ENCODE measurements around the gene FRS3. TPM values are rescaled to one million over a fixed set of nuclear protein-coding genes. Genes with fewer than 3 reads are reported as not detected.

The FRS3 gene
- total and polyA plus RNA-seq, 2 of the 13 experiments (the other 11 are each of a cell fraction or from before 2014, with no cell fraction given), result 3.0 to 7.4 TPM

GRCh38 chr6:41786451-41787218 lies 6.9 kb upstream of the FRS3 start (continued):
- TF ChIP-seq HNRNPK (IDR thresholded peaks at IDR 0.05; ENCODE audit: low read depth, low read length, poor library complexity, severe bottlenecking), result peak; percentile 84
- TF ChIP-seq MLX (CRISPR knock-in tag; IDR thresholded peaks at IDR 0.05), result no peak
- TF ChIP-seq ZNF816 (CRISPR knock-in tag; IDR thresholded peaks at IDR 0.05; ENCODE audit: borderline replicate concordance), result no peak; the same call in 1 of the 2 replicates
- peak; percentile 58; the same call in 1 of the 2 replicates for TF ChIP-seq ZBTB38 (CRISPR knock-in tag; IDR thresholded peaks at IDR 0.05)
- TF ChIP-seq ZSCAN29 (CRISPR knock-in tag; conservative IDR thresholded peaks at IDR 0.05), result peak; percentile 84; the same call in 1 of the 2 replicates
- peak; percentile 62 for TF ChIP-seq POLR2AphosphoS5 (IDR thresholded peaks at IDR 0.05; ENCODE audit: low read depth, low read length)
- TF ChIP-seq SIX4 (CRISPR knock-in tag; IDR thresholded peaks at IDR 0.05), result no peak
- TF ChIP-seq RAD21 (CRISPR knock-in tag; IDR thresholded peaks at IDR 0.05), result peak; percentile 97
- 0 out of 2 replicates have a peak, but pooled peaks have one; percentile 30 for TF ChIP-seq DMTF1 (CRISPR knock-in tag; IDR thresholded peaks at IDR 0.05)
- peak; percentile 69; the same call in 1 of the 2 replicates for TF ChIP-seq REPIN1 (CRISPR knock-in tag; IDR thresholded peaks at IDR 0.05; ENCODE audit: borderline replicate concordance, low read depth)
- no peak for TF ChIP-seq ZNF713 (CRISPR knock-in tag; IDR thresholded peaks at IDR 0.05)
- no peak for TF ChIP-seq NCOA1 (CRISPR knock-in tag; IDR thresholded peaks at IDR 0.05)
- TF ChIP-seq THYN1 (CRISPR knock-in tag; IDR thresholded peaks at IDR 0.05; ENCODE audit: borderline replicate concordance, low read depth), result peak; percentile 87; the same call in 1 of the 2 replicates
- no peak; the same call in none of the 2 replicates for TF ChIP-seq TARDBP (CRISPR knock-in tag; IDR thresholded peaks at IDR 0.05)
- TF ChIP-seq RFX5 (IDR thresholded peaks at IDR 0.05; ENCODE audit: low read depth, low read length), result peak; percentile 47
- TF ChIP-seq RFXANK (CRISPR knock-in tag; IDR thresholded peaks at IDR 0.05), result no peak
- TF ChIP-seq SMAD9 (CRISPR knock-in tag; IDR thresholded peaks at IDR 0.05), result no peak
- peak; percentile 73; the same call in 1 of the 2 replicates for TF ChIP-seq UBTF (CRISPR knock-in tag; IDR thresholded peaks at IDR 0.05)
- no peak for TF ChIP-seq MIER3 (CRISPR knock-in tag; IDR thresholded peaks at IDR 0.05; ENCODE audit: borderline replicate concordance)
- TF ChIP-seq USF2 (IDR thresholded peaks at IDR 0.05; ENCODE audit: low read depth, low read length), result no peak
- TF ChIP-seq USF2 (CRISPR knock-in tag; IDR thresholded peaks at IDR 0.05; ENCODE audit: borderline replicate concordance), result no peak
